ENCODE measurements around the gene SLC26A1.

Gene SLC26A1

GRCh38 chr4:972651-973424 lies 20.4 kb downstream of the SLC26A1 start:
- H3K9ac ChIP-seq (ENCODE audit: low read depth, low read length), result no peak overlapping the region
- no peak overlapping the region for H3K27ac ChIP-seq (ENCODE audit: low read depth, low read length)
- peaks cover 29% of the 10 kb centered on the region for H3K27me3 ChIP-seq (ENCODE audit: control insufficient read depth, insufficient read depth, low read length)
- H3K36me3 ChIP-seq (ENCODE audit: control insufficient read depth, insufficient read depth, low read length), result no peaks in the 10 kb centered on the region
- H3K4me3 ChIP-seq (ENCODE audit: low read depth, low read length), result peak overlapping the region; percentile 77
- H3K9me3 ChIP-seq (ENCODE audit: control insufficient read depth, insufficient read depth, low read length), result no peaks in the 10 kb centered on the region
- no peaks in the 10 kb centered on the region; the same call in 1 of the 2 replicates for H3K4me1 ChIP-seq (ENCODE audit: control insufficient read depth, insufficient read depth, low read length)

- Histone ChIP-seq H3K9me3 (ENCODE audit: control insufficient read depth, insufficient read depth, low read length) (no peaks in the 10 kb centered on the region), H3K4me1 (ENCODE audit: control insufficient read depth, insufficient read depth, low read length) (no peaks in the 10 kb centered on the region; the same call in 1 of the 2 replicates), H3K27me3 (ENCODE audit: control insufficient read depth, insufficient read depth, low read length) (peaks cover 35% of the 10 kb centered on the region), H3K9ac (ENCODE audit: low read depth, low read length) (no peak overlapping the region), H3K4me3 (ENCODE audit: low read depth, low read length) (peak overlapping the region; percentile 77; the same call in 1 of the 2 replicates), H3K27ac (ENCODE audit: low read depth, low read length) (no peak overlapping the region), H3K36me3 (ENCODE audit: control insufficient read depth, insufficient read depth, low read length) (no peaks in the 10 kb centered on the region)
Observed at GRCh38 chr4:971666-972500, 21.3 kb downstream of the SLC26A1 start.

DNA sequence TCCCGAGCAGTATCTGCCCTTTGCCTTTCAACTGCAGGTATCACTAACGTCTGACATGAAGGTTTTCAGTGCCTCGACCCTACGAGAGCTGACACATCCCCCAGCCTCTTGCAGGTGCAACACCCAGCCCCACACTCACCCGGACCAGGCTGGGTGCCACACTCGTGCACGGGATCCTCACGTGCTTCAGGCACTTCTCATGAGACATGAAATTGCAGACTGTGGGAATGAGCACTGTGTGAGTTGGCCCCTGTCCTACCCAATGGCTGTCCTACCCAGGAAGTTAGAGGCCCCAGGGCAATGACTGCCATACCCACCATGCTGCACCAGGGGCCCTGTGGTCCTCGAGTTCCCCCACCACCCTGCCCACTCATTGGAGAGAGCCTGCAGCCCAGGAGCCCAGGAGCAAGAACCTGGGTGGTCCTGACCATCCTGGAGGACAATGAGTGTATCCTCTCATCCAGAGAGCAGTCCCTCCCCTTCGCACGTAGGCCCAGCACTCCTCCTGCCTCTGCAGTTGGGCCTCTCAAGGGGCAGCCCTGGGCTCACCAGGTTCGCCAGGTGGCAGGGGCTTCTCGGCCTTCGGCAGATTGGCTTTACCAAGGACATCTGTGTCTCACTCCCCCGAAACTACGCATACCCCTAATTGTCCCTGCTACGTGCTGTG lies 22.2 kb downstream of the SLC26A1 start:
- H3K4me1 ChIP-seq (ENCODE audit: control insufficient read depth, insufficient read depth, low read length), result no peaks in the 10 kb centered on the region; the same call in 1 of the 2 replicates
- H3K27me3 ChIP-seq (ENCODE audit: control insufficient read depth, insufficient read depth, low read length), result peaks cover 35% of the 10 kb centered on the region
- H3K27ac ChIP-seq (ENCODE audit: low read depth, low read length), result no peak overlapping the region
- no peaks in the 10 kb centered on the region for H3K9me3 ChIP-seq (ENCODE audit: control insufficient read depth, insufficient read depth, low read length)
- H3K9ac ChIP-seq (ENCODE audit: low read depth, low read length), result no peak overlapping the region
- no peaks in the 10 kb centered on the region for H3K36me3 ChIP-seq (ENCODE audit: control insufficient read depth, insufficient read depth, low read length)
- no peak overlapping the region for H3K4me3 ChIP-seq (ENCODE audit: low read depth, low read length)

GRCh38 chr4:970046-970745 lies 23.0 kb downstream of the SLC26A1 start:
- peaks cover 35% of the 10 kb centered on the region for H3K27me3 ChIP-seq (ENCODE audit: control insufficient read depth, insufficient read depth, low read length)
- H3K9ac ChIP-seq (ENCODE audit: low read depth, low read length), result no peak overlapping the region
- H3K9me3 ChIP-seq (ENCODE audit: control insufficient read depth, insufficient read depth, low read length), result no peaks in the 10 kb centered on the region
- no peak overlapping the region for H3K4me3 ChIP-seq (ENCODE audit: low read depth, low read length)
- no peak overlapping the region for H3K27ac ChIP-seq (ENCODE audit: low read depth, low read length)
- no peaks in the 10 kb centered on the region; the same call in 1 of the 2 replicates for H3K4me1 ChIP-seq (ENCODE audit: control insufficient read depth, insufficient read depth, low read length)
- H3K36me3 ChIP-seq (ENCODE audit: control insufficient read depth, insufficient read depth, low read length), result no peaks in the 10 kb centered on the region; the same call in 1 of the 2 replicates

DNA sequence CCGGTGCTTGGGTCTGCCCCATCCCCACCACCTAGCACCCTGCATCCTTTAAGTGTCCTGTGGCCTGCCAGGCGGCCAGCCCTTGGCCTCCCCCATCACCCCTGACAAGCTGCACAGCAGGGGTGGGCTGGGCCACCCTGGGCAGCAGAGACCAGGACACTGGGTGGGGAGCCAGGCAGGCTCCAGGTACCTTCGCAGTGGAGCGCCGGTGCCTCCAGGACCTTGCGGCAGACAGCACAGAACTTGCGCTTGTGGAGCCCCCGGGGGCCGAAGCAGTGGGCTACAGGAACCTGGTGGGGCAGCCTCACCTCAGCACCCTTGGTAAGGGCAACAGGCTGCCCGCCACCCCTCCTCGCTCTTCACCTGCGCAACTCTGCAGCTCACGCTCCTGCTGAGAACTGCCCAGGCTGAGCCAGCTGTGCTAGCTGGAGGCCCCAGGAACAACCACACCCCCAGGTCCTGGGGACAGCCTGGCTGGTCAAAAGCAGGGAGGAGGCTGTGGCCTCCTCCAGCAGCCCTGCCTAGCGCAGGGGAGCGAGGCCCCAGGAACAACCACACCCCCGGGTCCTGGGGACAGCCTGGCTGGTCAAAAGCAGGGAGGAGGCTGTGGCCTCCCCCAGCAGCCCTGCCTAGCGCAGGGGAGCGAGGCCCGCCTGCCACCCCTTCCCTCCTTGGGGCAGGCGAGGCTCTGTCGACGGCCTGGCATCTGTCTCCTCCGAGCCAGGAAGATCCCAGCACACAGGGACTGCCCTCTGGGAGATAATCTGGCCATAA lies 24.4 kb downstream of the SLC26A1 start:
- Histone ChIP-seq H3K9ac (ENCODE audit: low read depth, low read length) (no peak overlapping the region), H3K36me3 (ENCODE audit: control insufficient read depth, insufficient read depth, low read length) (no peaks in the 10 kb centered on the region; the same call in 1 of the 2 replicates), H3K4me3 (ENCODE audit: low read depth, low read length) (peak overlapping the region; percentile 21; the same call in 1 of the 2 replicates), H3K27me3 (ENCODE audit: control insufficient read depth, insufficient read depth, low read length) (peaks cover 25% of the 10 kb centered on the region), H3K27ac (ENCODE audit: low read depth, low read length) (no peak overlapping the region), H3K4me1 (ENCODE audit: control insufficient read depth, insufficient read depth, low read length) (no peaks in the 10 kb centered on the region; the same call in 1 of the 2 replicates), H3K9me3 (ENCODE audit: control insufficient read depth, insufficient read depth, low read length) (no peaks in the 10 kb centered on the region)

- peaks cover 24% of the 10 kb centered on the region for H3K27me3 ChIP-seq (ENCODE audit: control insufficient read depth, insufficient read depth, low read length)
- no peak overlapping the region for H3K9ac ChIP-seq (ENCODE audit: low read depth, low read length)
- H3K27ac ChIP-seq (ENCODE audit: low read depth, low read length), result no peak overlapping the region
- H3K4me1 ChIP-seq (ENCODE audit: control insufficient read depth, insufficient read depth, low read length), result no peaks in the 10 kb centered on the region; the same call in 1 of the 2 replicates
- H3K4me3 ChIP-seq (ENCODE audit: low read depth, low read length), result peak overlapping the region; percentile 21; the same call in 1 of the 2 replicates
- H3K36me3 ChIP-seq (ENCODE audit: control insufficient read depth, insufficient read depth, low read length), result no peaks in the 10 kb centered on the region; the same call in 1 of the 2 replicates
- H3K9me3 ChIP-seq (ENCODE audit: control insufficient read depth, insufficient read depth, low read length), result no peaks in the 10 kb centered on the region
Observed at GRCh38 chr4:968221-968620, 25.0 kb downstream of the SLC26A1 start.

DNA sequence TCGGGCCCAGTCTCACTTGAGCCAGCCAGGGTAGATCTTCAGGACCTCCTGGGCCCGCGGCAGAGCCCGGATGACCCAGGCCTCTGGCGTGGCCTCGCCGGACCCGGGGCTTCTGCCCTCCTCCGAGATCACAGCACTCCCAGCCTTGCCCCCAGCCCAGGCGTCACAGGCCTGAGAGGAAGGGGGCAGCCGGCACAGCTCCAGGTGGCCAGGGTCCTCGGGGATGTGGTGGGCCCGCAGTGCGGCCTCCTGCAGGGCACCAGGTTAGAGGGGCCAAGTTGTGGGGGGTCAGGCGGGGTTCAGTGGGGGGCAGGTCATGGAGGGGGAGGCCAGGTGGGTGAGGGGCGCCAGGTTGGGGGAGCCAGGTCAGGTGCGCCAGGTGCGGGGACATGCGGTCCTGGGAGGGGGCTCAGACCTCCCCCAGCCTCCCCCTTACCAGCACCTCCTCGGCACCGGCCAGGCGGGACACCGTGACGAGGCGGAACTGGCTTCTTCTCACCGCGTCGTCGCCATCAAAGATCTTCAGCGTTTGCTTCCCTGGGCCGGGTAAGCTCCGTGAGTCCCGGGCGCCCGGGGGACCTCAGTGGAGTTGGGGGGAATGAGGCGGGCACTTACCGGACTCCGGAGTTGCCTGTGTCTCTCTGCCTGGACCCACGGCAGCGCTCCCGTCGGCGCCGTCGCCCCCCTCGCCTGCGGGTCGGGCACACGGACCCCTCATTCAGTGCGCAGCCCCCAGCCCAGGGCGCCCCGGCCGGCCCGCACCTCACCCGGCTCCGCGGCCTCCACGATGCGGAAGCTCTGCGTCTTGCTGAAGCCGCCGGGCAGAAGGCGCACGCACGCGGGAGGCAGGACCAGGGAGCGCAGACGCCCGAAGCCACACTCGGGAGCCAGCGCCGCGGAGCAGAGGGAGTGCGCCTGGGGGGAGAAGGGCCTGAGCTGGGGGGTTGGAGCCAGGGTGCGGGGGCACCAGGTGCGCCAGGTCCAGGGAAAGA lies 25.8 kb downstream of the SLC26A1 start:
- Histone ChIP-seq H3K4me3 (ENCODE audit: low read depth, low read length) (peak overlapping the region; percentile 52), H3K4me1 (ENCODE audit: control insufficient read depth, insufficient read depth, low read length) (no peaks in the 10 kb centered on the region; the same call in 1 of the 2 replicates), H3K27me3 (ENCODE audit: control insufficient read depth, insufficient read depth, low read length) (peaks cover 20% of the 10 kb centered on the region), H3K9ac (ENCODE audit: low read depth, low read length) (no peak overlapping the region), H3K36me3 (ENCODE audit: control insufficient read depth, insufficient read depth, low read length) (no peaks in the 10 kb centered on the region; the same call in 1 of the 2 replicates), H3K9me3 (ENCODE audit: control insufficient read depth, insufficient read depth, low read length) (no peaks in the 10 kb centered on the region), H3K27ac (ENCODE audit: low read depth, low read length) (no peak overlapping the region)

- H3K4me1 ChIP-seq (ENCODE audit: control insufficient read depth, insufficient read depth, low read length), result no peaks in the 10 kb centered on the region; the same call in 1 of the 2 replicates
- no peak overlapping the region for H3K9ac ChIP-seq (ENCODE audit: low read depth, low read length)
- H3K27ac ChIP-seq (ENCODE audit: low read depth, low read length), result no peak overlapping the region
- H3K27me3 ChIP-seq (ENCODE audit: control insufficient read depth, insufficient read depth, low read length), result peaks cover 13% of the 10 kb centered on the region; the same call in 1 of the 2 replicates
- no peaks in the 10 kb centered on the region for H3K9me3 ChIP-seq (ENCODE audit: control insufficient read depth, insufficient read depth, low read length)
- H3K36me3 ChIP-seq (ENCODE audit: control insufficient read depth, insufficient read depth, low read length), result no peaks in the 10 kb centered on the region; the same call in 1 of the 2 replicates
- H3K4me3 ChIP-seq (ENCODE audit: low read depth, low read length), result no peak overlapping the region
Observed at GRCh38 chr4:966266-967112, 26.7 kb downstream of the SLC26A1 start.

Measured in HUES48 (cell line).